DOHH2 (cell line): Measurements from ENCODE around the gene GAPVD1.

Experiments
- EZH2phosphoT487 ChIP-seq: fragments of 200-600 bp; sonication (generic); IDR thresholded peaks from 2 replicates; pipeline ENCODE4 v1.6.1; 2017; ENCODE audit warnings: borderline replicate concordance, mild to moderate bottlenecking, antibody characterized with exemption, low read length, moderate library complexity, mixed read lengths
- TF ChIP-seq, protein P1 (sequence below): fragments of 200-600 bp; sonication (generic); IDR thresholded peaks from one replicate; pipeline ENCODE4 v1.5.1; 2014; ENCODE audit warnings: antibody characterized with exemption, mild to moderate bottlenecking, low read depth, low read length; ENCODE audit not compliant: poor library complexity, severe bottlenecking

DNA sequence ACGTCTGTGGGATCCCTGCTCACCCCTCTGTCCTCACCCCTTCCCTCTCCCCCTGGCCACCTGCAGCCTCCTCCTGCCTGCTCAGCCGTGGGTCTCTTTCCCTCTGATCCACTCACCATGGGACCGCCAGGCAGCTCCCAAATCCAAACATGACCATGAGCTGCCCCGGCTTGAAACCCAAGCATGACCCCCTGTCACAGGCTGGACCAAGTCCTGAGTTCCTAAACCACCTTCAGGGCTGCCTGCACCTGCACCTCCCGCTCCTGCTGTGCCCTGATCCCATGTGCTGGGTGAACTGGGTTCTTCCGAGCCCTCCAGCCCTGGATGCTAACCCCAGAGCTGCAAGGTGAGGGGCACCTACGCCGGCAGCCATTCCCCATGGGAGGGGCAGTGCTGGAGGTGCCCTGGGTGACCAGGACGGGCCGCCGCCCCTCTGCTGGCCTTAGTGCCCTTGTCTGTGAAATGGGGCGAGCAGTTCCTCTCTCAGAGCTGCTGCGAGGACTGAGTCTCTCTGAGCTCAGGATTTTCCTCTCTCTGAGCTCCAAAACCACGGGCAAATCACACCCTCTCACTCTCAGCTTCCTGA is 149.6 kb downstream of the GAPVD1 start:
- TF ChIP-seq, protein P1, sequence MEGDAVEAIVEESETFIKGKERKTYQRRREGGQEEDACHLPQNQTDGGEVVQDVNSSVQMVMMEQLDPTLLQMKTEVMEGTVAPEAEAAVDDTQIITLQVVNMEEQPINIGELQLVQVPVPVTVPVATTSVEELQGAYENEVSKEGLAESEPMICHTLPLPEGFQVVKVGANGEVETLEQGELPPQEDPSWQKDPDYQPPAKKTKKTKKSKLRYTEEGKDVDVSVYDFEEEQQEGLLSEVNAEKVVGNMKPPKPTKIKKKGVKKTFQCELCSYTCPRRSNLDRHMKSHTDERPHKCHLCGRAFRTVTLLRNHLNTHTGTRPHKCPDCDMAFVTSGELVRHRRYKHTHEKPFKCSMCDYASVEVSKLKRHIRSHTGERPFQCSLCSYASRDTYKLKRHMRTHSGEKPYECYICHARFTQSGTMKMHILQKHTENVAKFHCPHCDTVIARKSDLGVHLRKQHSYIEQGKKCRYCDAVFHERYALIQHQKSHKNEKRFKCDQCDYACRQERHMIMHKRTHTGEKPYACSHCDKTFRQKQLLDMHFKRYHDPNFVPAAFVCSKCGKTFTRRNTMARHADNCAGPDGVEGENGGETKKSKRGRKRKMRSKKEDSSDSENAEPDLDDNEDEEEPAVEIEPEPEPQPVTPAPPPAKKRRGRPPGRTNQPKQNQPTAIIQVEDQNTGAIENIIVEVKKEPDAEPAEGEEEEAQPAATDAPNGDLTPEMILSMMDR, result no peak
- TF ChIP-seq EZH2phosphoT487, result no peak
